Kidney (tissue), 14 donors: ENCODE data around the gene SGF29. TPM values are rescaled to one million over a fixed set of nuclear protein-coding genes. Genes with fewer than 3 reads are reported as not detected.

Experiments used
- DNase-seq, 5 donors: peaks; one replicate each; pipeline ENCODE4 v3.0.0-alpha.2; 2013 to 2020
- FAIRE-seq: peaks from 2 replicates; lab custom pipeline; 2012; peaks lifted over from hg19 to GRCh38; lab: Jason Lieb, UNC
- H3K27ac ChIP-seq, 2 donors: one replicate each; pipeline ENCODE4 v1.7.0; 2013; ENCODE audit warnings: low read depth in 2 of 2, low read length in 2 of 2, inconsistent platforms in 1 of 2
- H3K27me3 ChIP-seq: one replicate; pipeline ENCODE4 v1.7.1; 2013; ENCODE audit warnings: low read length, inconsistent platforms; ENCODE audit not compliant: control insufficient read depth, insufficient read depth
- H3K36me3 ChIP-seq, 3 donors: one replicate each; pipeline versions ENCODE4 v1.7.0 to v1.7.1; 2013; ENCODE audit warnings: low read length in 3 of 3, control low read depth in 1 of 3, inconsistent platforms in 1 of 3; ENCODE audit not compliant: insufficient read depth in 3 of 3, control insufficient read depth in 2 of 3
- H3K4me1 ChIP-seq, 3 donors: one replicate each; pipeline versions ENCODE4 v1.7.0 to v1.7.1; 2013; ENCODE audit warnings: low read length in 3 of 3, inconsistent platforms in 1 of 3, low read depth in 1 of 3; ENCODE audit not compliant: control insufficient read depth in 2 of 3, insufficient read depth in 2 of 3
- H3K4me3 ChIP-seq, 3 donors: one replicate each; pipeline versions ENCODE4 v1.7.0 to v1.8.1; 2013; ENCODE audit warnings: low read length in 3 of 3, control low read depth in 1 of 3, inconsistent platforms in 1 of 3
- H3K9ac ChIP-seq, 3 donors: one replicate each; pipeline versions ENCODE4 v1.7.0 to v1.7.1; 2013; ENCODE audit warnings: low read length in 3 of 3, control low read depth in 1 of 3, inconsistent platforms in 1 of 3
- H3K9me3 ChIP-seq, 3 donors: one replicate each; pipeline versions ENCODE4 v1.7.0 to v1.7.1; 2013; ENCODE audit warnings: low read length in 3 of 3, control low read depth in 1 of 3, inconsistent platforms in 1 of 3; ENCODE audit not compliant: control insufficient read depth in 2 of 3, insufficient read depth in 1 of 3
- CTCF ChIP-seq: IDR thresholded peaks from 3 replicates; pipeline ENCODE4 v1.5.1; 2012; ENCODE audit warnings: mild to moderate bottlenecking, moderate library complexity, borderline replicate concordance; ENCODE audit not compliant: insufficient read depth; ENCODE audit errors: extremely low read depth
- intact Hi-C: fragments of 100-400 bp; cut with DNase I; formaldehyde crosslinking; loops from one replicate; pipeline ENCODE4 v1.11.1; 2022
- polyA plus RNA-seq: library from polyadenylated mRNA; stranded (reverse); fragments of 350-450 nt; fragmentation: Illumina TruSeq; extraction: RNeasy Lipid Tissue Mini Kit (QIAGEN cat#74804); gene quantifications from one replicate; pipeline ENCODE4 v1.2.3, GENCODE V29; 2014; ENCODE audit warnings: low read depth, low replicate concordance; ENCODE audit not compliant: insufficient read depth
- total RNA-seq: library from RNA; stranded (reverse); fragmentation: NEBNext Ultra II Directional; extraction: Animal tissue kit (Norgen Biotek cat#: 25700); gene quantifications from one replicate; pipeline ENCODE4 v1.2.1, GENCODE V29; 2021
- donor health status: control.
- donor health status: control.
- donor health status: control.
- donor health status: control.
- donor health status: control.
- donor health status: DM: yes; HTN: yes; CAD: no.
- donor health status: Normal renal cell carcinoma (clear cell type).

Gene SGF29
- total and polyA plus RNA-seq, 2 donors from 2014 or later = 20.6 to 28.5 TPM

- no peak for DNase-seq
- intact Hi-C loops = no loop called here
- H3K9me3 ChIP-seq = no peaks in the 10 kb centered on the region
- no peak for TF ChIP-seq CTCF
- H3K9ac ChIP-seq = no peak overlapping the region
- H3K4me3 ChIP-seq = no peak overlapping the region
- no peak overlapping the region for H3K27ac ChIP-seq
- no peak for FAIRE-seq
- H3K27me3 ChIP-seq = no peaks in the 10 kb centered on the region
- no peaks in the 10 kb centered on the region for H3K4me1 ChIP-seq
- no peaks in the 10 kb centered on the region for H3K36me3 ChIP-seq
These were observed 40.1 kb upstream of the SGF29 start for GRCh38 chr16:28513484-28514181.

GRCh38 chr16:28514246-28514645 is 39.5 kb upstream of the SGF29 start:
- Histone ChIP-seq H3K9ac (no peak overlapping the region), H3K4me3 (no peak overlapping the region), H3K9me3 (no peaks in the 10 kb centered on the region), H3K27ac (no peak overlapping the region), H3K27me3 (no peaks in the 10 kb centered on the region), H3K36me3 (no peaks in the 10 kb centered on the region), H3K4me1 (no peaks in the 10 kb centered on the region)
- DNase-seq (no peak), FAIRE-seq (no peak)
- intact Hi-C loops = no loop called here
- no peak for TF ChIP-seq CTCF

GRCh38 chr16:28520672-28521071 is 33.0 kb upstream of the SGF29 start:
- FAIRE-seq (no peak), DNase-seq (no peak)
- Histone ChIP-seq H3K4me3 (no peak overlapping the region), H3K9ac (no peak overlapping the region), H3K36me3 (no peaks in the 10 kb centered on the region), H3K9me3 (no peaks in the 10 kb centered on the region), H3K4me1 (peaks cover 0 to 3% (median 0%) of the 10 kb centered on the region in 3 donors), H3K27me3 (no peaks in the 10 kb centered on the region), H3K27ac (no peak overlapping the region)
- intact Hi-C loops = no loop called here
- TF ChIP-seq CTCF = no peak
